K562 (cell line): ENCODE results near the gene BID. TPM values are rescaled to one million over a fixed set of nuclear protein-coding genes. Genes with fewer than 3 reads are reported as not detected.

Source experiments
- ATAC-seq: fragments of 200-7000 bp; cut with Tn5 transposase; 3 replicates; pipeline ENCODE4 v1.9.1; 2020; ENCODE audit warnings: moderate library complexity
- BruUV-seq: library from RNA; stranded (reverse); fragments of 400-500 nt; replicated peaks from 2 replicates; lab custom pipeline; 2021; lab: Mats Ljungman, UMichigan
- CTCF ChIA-PET: fragments of 300-600 bp; formaldehyde crosslinking; extraction: SDS; loops from one replicate; lab custom pipeline; 2021; ENCODE audit warnings: low intra/inter-chr PET ratio; lab: Yijun Ruan, JAX
- POLR2A ChIA-PET: fragments of 300-600, 350-650 bp; sonication (Branson Sonifier 250); formaldehyde crosslinking; extraction: SDS; loops from one replicate; lab custom pipeline; 2021; ENCODE audit warnings: antibody characterized with exemption, inconsistent platforms; lab: Yijun Ruan, JAX
- DNase-seq, 4 experiments: peaks; one replicate each; pipeline versions ENCODE4 v3.0.0 to v3.0.0-alpha.2; 2011 to 2018; ENCODE audit warnings: low spot score in 3 of 4, mixed read lengths in 3 of 4; ENCODE audit errors: extremely low read depth in 1 of 4
- FAIRE-seq: peaks from 2 replicates; lab custom pipeline; 2011; peaks lifted over from hg19 to GRCh38; lab: Jason Lieb, UNC
- H2AFZ ChIP-seq: 2 replicates; pipeline ENCODE4 v1.6.0; 2011; ENCODE audit warnings: low read depth, low read length, control low read depth, inconsistent platforms
- H3K27ac ChIP-seq: fragments of 200-600 bp; 3 replicates; pipeline ENCODE4 v1.8.0; 2011; ENCODE audit warnings: low read depth, mild to moderate bottlenecking, control low read depth, inconsistent platforms, low read length, moderate library complexity, mixed read lengths; ENCODE audit errors: extremely low read depth
- H3K27me3 ChIP-seq, 2 experiments: fragments of 300-600 bp in 1 of 2; 2 replicates in 1 of 2; 3 replicates in 1 of 2; pipeline versions ENCODE4 v1.6.0 to v1.8.0; 2011; ENCODE audit warnings: inconsistent platforms in 2 of 2, low read length in 2 of 2, mild to moderate bottlenecking in 1 of 2, mixed read lengths in 1 of 2, moderate library complexity in 1 of 2; ENCODE audit not compliant: control insufficient read depth in 2 of 2, insufficient read depth in 2 of 2
- H3K36me3 ChIP-seq: fragments of 300-600 bp; 3 replicates; pipeline ENCODE4 v1.8.0; 2011; ENCODE audit warnings: mild to moderate bottlenecking, low read length, inconsistent platforms; ENCODE audit not compliant: control insufficient read depth, insufficient read depth
- H3K4me1 ChIP-seq, 2 experiments: fragments of 200-600 bp in 1 of 2; replicated peaks in 1 of 2; 2 replicates in 1 of 2; 3 replicates in 1 of 2; pipeline versions ENCODE4 v1.5.1 to v1.8.0; 2011; ENCODE audit warnings: inconsistent platforms in 2 of 2, low read length in 2 of 2, mild to moderate bottlenecking in 1 of 2, mixed read lengths in 1 of 2, moderate library complexity in 1 of 2; ENCODE audit not compliant: control insufficient read depth in 2 of 2, insufficient read depth in 2 of 2
- H3K4me2 ChIP-seq: 2 replicates; pipeline ENCODE4 v1.6.1; 2011; ENCODE audit warnings: low read length, control low read depth, inconsistent platforms, mixed read lengths; ENCODE audit not compliant: insufficient read depth
- H3K4me3 ChIP-seq: fragments of 200-600 bp; sonication (generic), shearing (Covaris generic); 2 replicates; pipeline ENCODE4 v1.5.1; 2016; ENCODE audit warnings: control low read depth, inconsistent platforms
- H3K79me2 ChIP-seq: fragments of 200-600 bp; 3 replicates; pipeline ENCODE4 v1.8.0; 2011; ENCODE audit warnings: low read length, inconsistent platforms; ENCODE audit not compliant: control insufficient read depth, insufficient read depth
- H3K9ac ChIP-seq, 2 experiments: 2 replicates each; pipeline versions ENCODE4 v1.6.0 to v1.6.1; 2011; ENCODE audit warnings: low read depth in 2 of 2, low read length in 2 of 2, control low read depth in 1 of 2, inconsistent platforms in 1 of 2, mild to moderate bottlenecking in 1 of 2, mixed read lengths in 1 of 2; ENCODE audit not compliant: insufficient read depth in 1 of 2
- H3K9me1 ChIP-seq: one replicate; pipeline ENCODE4 v1.6.0; 2011; ENCODE audit warnings: inconsistent platforms, mild to moderate bottlenecking, low read length, moderate library complexity; ENCODE audit not compliant: control insufficient read depth, insufficient read depth
- H3K9me3 ChIP-seq: replicated peaks from 2 replicates; pipeline ENCODE4 v1.5.1; 2011; ENCODE audit warnings: low read depth, low read length, inconsistent platforms; ENCODE audit not compliant: control insufficient read depth, insufficient read depth
- H4K20me1 ChIP-seq: replicated peaks from 2 replicates; pipeline ENCODE4 v1.6.1; 2011; ENCODE audit warnings: low read length, inconsistent platforms, mixed read lengths; ENCODE audit not compliant: control insufficient read depth, insufficient read depth
- ARID3A ChIP-seq: IDR thresholded peaks from 2 replicates; pipeline ENCODE4 v1.6.1; 2012; ENCODE audit warnings: low read depth, low read length, improper control_type of control experiment, borderline replicate concordance
- CBX2 ChIP-seq: fragments of 200-600 bp; sonication (generic); IDR thresholded peaks from one replicate; pipeline ENCODE4 v1.6.1; 2012; ENCODE audit warnings: mild to moderate bottlenecking, low read length, inconsistent platforms; ENCODE audit not compliant: insufficient read depth, poor library complexity, severe bottlenecking
- MECOM ChIP-seq: fragments of 250-450 bp; sonication (Bioruptor Pico); IDR thresholded peaks from 2 replicates; pipeline ENCODE4 v1.8.0; 2022; ENCODE audit warnings: inconsistent platforms
- PML ChIP-seq: IDR thresholded peaks from 2 replicates; pipeline ENCODE4 v1.6.1; 2012; ENCODE audit warnings: low read length, inconsistent platforms
- POLR2A ChIP-seq: fragments of 450-650 bp; conservative IDR thresholded peaks from 2 replicates; pipeline ENCODE4 v1.6.1; 2016
- POLR3G ChIP-seq: IDR thresholded peaks from 2 replicates; pipeline ENCODE4 v1.6.1; 2011; ENCODE audit not compliant: insufficient read length, insufficient replicate concordance; ENCODE audit errors: extremely low read depth
- SLC30A9 ChIP-seq: fragments of 250-450 bp; sonication (Bioruptor Pico); IDR thresholded peaks from 2 replicates; pipeline ENCODE4 v1.8.0; 2022; ENCODE audit warnings: mild to moderate bottlenecking, moderate library complexity
- TOE1 ChIP-seq, 2 experiments: fragments of 450-650 bp in 1 of 2; sonication (generic) in 1 of 2; formaldehyde crosslinking in 1 of 2; IDR thresholded peaks; 2 replicates each; pipeline versions ENCODE4 v1.7.1 to v1.8.0; 2016 to 2022; ENCODE audit warnings: borderline replicate concordance in 2 of 2, mild to moderate bottlenecking in 2 of 2, antibody characterized with exemption in 1 of 2, inconsistent platforms in 1 of 2, low read depth in 1 of 2, missing genetic modification reagents in 1 of 2, moderate library complexity in 1 of 2
- ZBTB2 ChIP-seq: fragments of 450-650 bp; IDR thresholded peaks from 2 replicates; pipeline ENCODE4 v1.6.1; 2016; ENCODE audit warnings: antibody characterized with exemption
- ZMIZ1 ChIP-seq, 2 experiments: fragments of 150-350 bp in 1 of 2; IDR thresholded peaks; 2 replicates each; pipeline ENCODE4 v1.6.1; 2012 to 2016; ENCODE audit warnings: low read depth in 2 of 2, low read length in 2 of 2, mild to moderate bottlenecking in 1 of 2, moderate library complexity in 1 of 2
- ZNF239 ChIP-seq: fragments of 250-450 bp; sonication (Bioruptor Pico); IDR thresholded peaks from 2 replicates; pipeline ENCODE4 v1.4.0; 2020; ENCODE audit warnings: mild to moderate bottlenecking
- ZNF655 ChIP-seq: fragments of 250-450 bp; sonication (Bioruptor Pico); IDR thresholded peaks from 2 replicates; pipeline ENCODE4 v1.5.0; 2021
- ZSCAN29 ChIP-seq: fragments of 450-650 bp; IDR thresholded peaks from 2 replicates; pipeline ENCODE4 v1.6.1; 2017
- WGBS: fragments of 100-300 bp; shearing (Covaris generic); methylation state at CpG from one replicate; pipeline ENCODE4 v1.1.6; 2016; ENCODE audit warnings: low coverage, mixed read lengths; ENCODE audit not compliant: insufficient coverage; ENCODE audit errors: missing lambda C conversion rate; 5-methylcytosine and 5-hydroxymethylcytosine counted together
- in situ Hi-C: fragments of 300-500 bp; cut with MboI; formaldehyde crosslinking; loops from 4 replicates; pipeline ENCODE4 v1.15.0; 2018; ENCODE audit warnings: inconsistent platforms, mixed read lengths
- intact Hi-C: fragments of 100-400 bp; cut with micrococcal nuclease; formaldehyde crosslinking; loops from 2 replicates; pipeline ENCODE4 v1.14.2; 2022
- polyA plus RNA-seq, 8 experiments: library from polyadenylated mRNA; depleted of rRNA in 4 of 8; stranded (reverse) in 5 of 8; unstranded in 3 of 8; fragments of >200 nt; fragmentation: Nextera tagmentation in 2 of 8; fragmentation: Illumina TruSeq in 1 of 8; extraction: Ambion mirVana in 2 of 8; extraction: Trizol in 1 of 8; gene quantifications; 2 replicates each; pipeline versions ENCODE4 v1.2.1 to v1.2.3, GENCODE V29; 2011 to 2014; ENCODE audit warnings: inconsistent platforms in 1 of 8, missing spikeins in 1 of 8
- total RNA-seq, 7 experiments: library from RNA; depleted of rRNA in 6 of 7; stranded (reverse); fragments of >200 nt in 6 of 7; fragmentation: Illumina TruSeq in 2 of 7; extraction: Trizol in 2 of 7; gene quantifications; 2 replicates each; pipeline versions ENCODE4 v1.2.1 to v1.2.3, GENCODE V29; 2011 to 2021; ENCODE audit warnings: low replicate concordance in 1 of 7

BID gene
- total and polyA plus RNA-seq, 9 of the 15 experiments (the other 6 are each of a cell fraction or from before 2014, with no cell fraction given): 5.2 to 209 (median 63.7) TPM

GRCh38 chr22:17807086-17807485, 32.8 kb upstream of the BID start:
- CTCF ChIA-PET: no interaction called here
- intact Hi-C loops: no loop called here
- no TSS peak for BruUV-seq
- no peaks in the 10 kb centered on the region for H3K9me1 ChIP-seq
- H3K27me3 ChIP-seq: no peaks in the 10 kb centered on the region
- peaks cover 29% of the 10 kb centered on the region; the same call in 2 of the 3 replicates for H3K36me3 ChIP-seq
- H3K9ac ChIP-seq: peak overlapping the region in 1 of 2 experiments; percentile 38; a peak in 1 of 4 replicates
- H4K20me1 ChIP-seq: no peaks in the 10 kb centered on the region
- no peak overlapping the region for H2AFZ ChIP-seq
- H3K4me1 ChIP-seq: peaks cover 3 to 5% of the 10 kb centered on the region in 2 experiments; a peak in 2 of 5 replicates
- H3K79me2 ChIP-seq: no peaks in the 10 kb centered on the region
- ATAC-seq (no peak), FAIRE-seq (no peak), DNase-seq (no peak)
- no peak overlapping the region for H3K4me3 ChIP-seq
- in situ Hi-C loops: no loop called here
- H3K4me2 ChIP-seq: no peak overlapping the region
- no peaks in the 10 kb centered on the region for H3K9me3 ChIP-seq
- POLR2A ChIA-PET: no interaction called here
- 81% methylated on average over 10 of the region's 10 CpGs for WGBS
- no peak overlapping the region for H3K27ac ChIP-seq
- TF ChIP-seq ZBTB2 (no peak), PML (no peak), CBX2 (no peak), TOE1 (IDR thresholded peaks at IDR 0.05; ENCODE audit: borderline replicate concordance) (no peak), TOE1 (CRISPR knock-in tag; IDR thresholded peaks at IDR 0.05; ENCODE audit: borderline replicate concordance, low read depth) (no peak), POLR2A (no peak), ZNF655 (no peak), ARID3A (no peak), ZSCAN29 (no peak), MECOM (CRISPR knock-in tag) (no peak), POLR3G (no peak), ZMIZ1 (IDR thresholded peaks at IDR 0.05; ENCODE audit: low read depth in 2 of 2, low read length in 2 of 2) (no peak), ZNF239 (CRISPR knock-in tag) (no peak), SLC30A9 (no peak)
